ENCODE measurements around the gene KANK2.

GRCh38 chr19:11192957-11193939 lies 4.1 kb downstream of the KANK2 start:
- TF ChIP-seq, protein P1, sequence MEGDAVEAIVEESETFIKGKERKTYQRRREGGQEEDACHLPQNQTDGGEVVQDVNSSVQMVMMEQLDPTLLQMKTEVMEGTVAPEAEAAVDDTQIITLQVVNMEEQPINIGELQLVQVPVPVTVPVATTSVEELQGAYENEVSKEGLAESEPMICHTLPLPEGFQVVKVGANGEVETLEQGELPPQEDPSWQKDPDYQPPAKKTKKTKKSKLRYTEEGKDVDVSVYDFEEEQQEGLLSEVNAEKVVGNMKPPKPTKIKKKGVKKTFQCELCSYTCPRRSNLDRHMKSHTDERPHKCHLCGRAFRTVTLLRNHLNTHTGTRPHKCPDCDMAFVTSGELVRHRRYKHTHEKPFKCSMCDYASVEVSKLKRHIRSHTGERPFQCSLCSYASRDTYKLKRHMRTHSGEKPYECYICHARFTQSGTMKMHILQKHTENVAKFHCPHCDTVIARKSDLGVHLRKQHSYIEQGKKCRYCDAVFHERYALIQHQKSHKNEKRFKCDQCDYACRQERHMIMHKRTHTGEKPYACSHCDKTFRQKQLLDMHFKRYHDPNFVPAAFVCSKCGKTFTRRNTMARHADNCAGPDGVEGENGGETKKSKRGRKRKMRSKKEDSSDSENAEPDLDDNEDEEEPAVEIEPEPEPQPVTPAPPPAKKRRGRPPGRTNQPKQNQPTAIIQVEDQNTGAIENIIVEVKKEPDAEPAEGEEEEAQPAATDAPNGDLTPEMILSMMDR (IDR thresholded peaks at IDR 0.05): no peak
- peak in 1 of 2 donors; percentile 15 for TF ChIP-seq POLR2AphosphoS5 (IDR thresholded peaks at IDR 0.05; ENCODE audit: insufficient read depth in 1 of 2, low read depth in 1 of 2)
